BJ (cell line): ENCODE results near the gene CTBS. TPM values are rescaled to one million over a fixed set of nuclear protein-coding genes. Genes with fewer than 3 reads are reported as not detected.
"Not testable (repeated sequence)": the region's sequence is repeated elsewhere in the genome, so short reads cannot be mapped to it uniquely, and the experiment has no call there.

Source experiments
- CTCF ChIA-PET: fragments of 350-600 bp; formaldehyde crosslinking; extraction: SDS; loops from one replicate; lab custom pipeline; 2021; ENCODE audit warnings: antibody characterized with exemption, inconsistent platforms; lab: Yijun Ruan, JAX
- POLR2A ChIA-PET: fragments of 300-600 bp; sonication (Branson Sonifier 250); formaldehyde crosslinking; extraction: SDS; loops from one replicate; lab custom pipeline; 2021; ENCODE audit warnings: antibody characterized with exemption; lab: Charles Lee
- DNase-seq: peaks from one replicate; pipeline ENCODE4 v3.0.0-alpha.2; 2011; ENCODE audit warnings: low read depth
- H3K27me3 ChIP-seq: 2 replicates; pipeline ENCODE4 v1.6.0; 2011; ENCODE audit warnings: low read length; ENCODE audit not compliant: control insufficient read depth, insufficient read depth
- H3K36me3 ChIP-seq: 2 replicates; pipeline ENCODE4 v1.5.1; 2011; ENCODE audit warnings: low read length; ENCODE audit not compliant: control insufficient read depth, insufficient read depth
- H3K4me3 ChIP-seq: 2 replicates; pipeline ENCODE4 v1.5.1; 2011; ENCODE audit warnings: low read depth, mild to moderate bottlenecking, control low read depth, low read length
- polyA plus RNA-seq: library from polyadenylated mRNA; depleted of rRNA; stranded (reverse); fragments of >200 nt; gene quantifications from 2 replicates; pipeline ENCODE4 v1.2.3, GENCODE V29; 2011
- TF ChIP-seq, protein P1 (sequence below): IDR thresholded peaks from 2 replicates; pipeline ENCODE4 v1.5.1; 2011; ENCODE audit warnings: low read depth, mild to moderate bottlenecking, control low read depth, inconsistent platforms, low read length, moderate library complexity; ENCODE audit not compliant: insufficient read depth

Gene CTBS
- polyA plus RNA-seq, 1 experiment: 14.4 TPM

GRCh38 chr1:84600796-84601195 is 26.6 kb upstream of the CTBS start:
- no peaks in the 10 kb centered on the region for H3K36me3 ChIP-seq
- ChIA-PET CTCF (interaction anchor here (1.1 to 8.9 kb wide), 4 partner anchors 10 to 159 kb away, joined by 3 to 128 read pairs (median 4); no protein-coding TSS in a partner anchor), POLR2A (no interaction called here)
- no peak overlapping the region for H3K4me3 ChIP-seq
- no peak for DNase-seq
- TF ChIP-seq, protein P1, sequence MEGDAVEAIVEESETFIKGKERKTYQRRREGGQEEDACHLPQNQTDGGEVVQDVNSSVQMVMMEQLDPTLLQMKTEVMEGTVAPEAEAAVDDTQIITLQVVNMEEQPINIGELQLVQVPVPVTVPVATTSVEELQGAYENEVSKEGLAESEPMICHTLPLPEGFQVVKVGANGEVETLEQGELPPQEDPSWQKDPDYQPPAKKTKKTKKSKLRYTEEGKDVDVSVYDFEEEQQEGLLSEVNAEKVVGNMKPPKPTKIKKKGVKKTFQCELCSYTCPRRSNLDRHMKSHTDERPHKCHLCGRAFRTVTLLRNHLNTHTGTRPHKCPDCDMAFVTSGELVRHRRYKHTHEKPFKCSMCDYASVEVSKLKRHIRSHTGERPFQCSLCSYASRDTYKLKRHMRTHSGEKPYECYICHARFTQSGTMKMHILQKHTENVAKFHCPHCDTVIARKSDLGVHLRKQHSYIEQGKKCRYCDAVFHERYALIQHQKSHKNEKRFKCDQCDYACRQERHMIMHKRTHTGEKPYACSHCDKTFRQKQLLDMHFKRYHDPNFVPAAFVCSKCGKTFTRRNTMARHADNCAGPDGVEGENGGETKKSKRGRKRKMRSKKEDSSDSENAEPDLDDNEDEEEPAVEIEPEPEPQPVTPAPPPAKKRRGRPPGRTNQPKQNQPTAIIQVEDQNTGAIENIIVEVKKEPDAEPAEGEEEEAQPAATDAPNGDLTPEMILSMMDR: no peak
- H3K27me3 ChIP-seq: no peaks in the 10 kb centered on the region

GRCh38 chr1:84598846-84599741 is 24.9 kb upstream of the CTBS start:
- DNase-seq: peak; percentile 63
- Histone ChIP-seq H3K4me3 (no peak overlapping the region), H3K27me3 (no peaks in the 10 kb centered on the region), H3K36me3 (no peaks in the 10 kb centered on the region)
- TF ChIP-seq, protein P1: no peak
- CTCF ChIA-PET: interaction anchor here (1.4 to 8.9 kb wide), 3 partner anchors 93 to 158 kb away, joined by 4 to 128 read pairs (median 5); partner anchors contain the start of genes GNG5 and SPATA1
- POLR2A ChIA-PET: no interaction called here

- TF ChIP-seq, protein P1: no peak
- Histone ChIP-seq H3K27me3 (no peaks in the 10 kb centered on the region), H3K36me3 (no peaks in the 10 kb centered on the region), H3K4me3 (no peak overlapping the region)
- DNase-seq: no peak
- POLR2A ChIA-PET: no interaction called here
- CTCF ChIA-PET: interaction anchor here (1.8 to 8.9 kb wide), 2 partner anchors 94 to 157 kb away, joined by 4 to 128 read pairs; no protein-coding TSS in a partner anchor
These were observed 24.2 kb upstream of the CTBS start for GRCh38 chr1:84598418-84598817.

- ChIA-PET CTCF (interaction anchor here (1.5 kb wide), 1 partner anchor 11 kb away, joined by 3 read pairs; no protein-coding TSS in a partner anchor), POLR2A (no interaction called here)
- TF ChIP-seq, protein P1: no peak
- no peaks in the 10 kb centered on the region for H3K27me3 ChIP-seq
- no peak for DNase-seq
- H3K4me3 ChIP-seq: no peak overlapping the region
- H3K36me3 ChIP-seq: no peaks in the 10 kb centered on the region
These were observed 22.8 kb upstream of the CTBS start for GRCh38 chr1:84597011-84597410.

DNA sequence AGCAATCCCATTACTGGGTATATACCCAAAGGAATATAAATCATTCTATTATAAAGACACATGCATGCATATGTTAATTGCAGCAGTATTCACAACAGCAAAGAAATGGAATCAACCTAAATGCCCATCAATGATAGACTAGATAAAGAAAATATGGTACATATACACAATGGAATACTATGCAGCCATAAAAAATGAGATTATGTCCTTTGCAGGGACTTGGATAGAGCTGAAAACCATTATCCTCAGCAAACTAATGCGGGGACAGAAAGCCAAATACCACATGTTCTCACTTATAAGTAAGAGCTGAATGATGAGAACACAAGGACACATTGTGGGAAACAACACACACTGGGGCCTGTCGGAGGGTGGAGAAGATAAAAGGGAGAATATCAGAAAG is 20.7 kb upstream of the CTBS start:
- POLR2A ChIA-PET: not testable (repeated sequence)

More for the DNA sequence above, 20.7 kb upstream of the CTBS start:
- DNase-seq, H3K36me3 ChIP-seq, H3K27me3 ChIP-seq, H3K4me3 ChIP-seq: not testable (repeated sequence)
- CTCF ChIA-PET: interaction anchor here (0.6 to 1.6 kb wide), 3 partner anchors 10 to 245 kb away, joined by 3 to 4 read pairs (median 3); no protein-coding TSS in a partner anchor
